Temporal lobe (tissue), 1 donor: ENCODE results near the gene ZBTB7A. TPM values are rescaled to one million over a fixed set of nuclear protein-coding genes. Genes with fewer than 3 reads are reported as not detected.

ENCODE experiments used
- total RNA-seq: library from RNA; depleted of rRNA; stranded (reverse); fragments of >200 nt; gene quantifications from one replicate; pipeline ENCODE4 v1.2.3, GENCODE V29; 2014

The ZBTB7A gene
- total RNA-seq, 1 donor from 2014 or later = 2.7 TPM

Other genes with a start within 250 kb of the ZBTB7A start
- gene ZFR2, start 197.9 kb downstream of the ZBTB7A start, total RNA-seq = 4.7 TPM
- 85.8 TPM for gene ATCAY, start 186.2 kb downstream of the ZBTB7A start, total RNA-seq
- not detected for gene NMRK2, start 133.8 kb downstream of the ZBTB7A start, total RNA-seq
- 48.7 TPM for gene DAPK3, start 95.8 kb downstream of the ZBTB7A start, total RNA-seq
- gene EEF2, start 81.4 kb downstream of the ZBTB7A start, total RNA-seq = 1,871 TPM
- 12.8 TPM for gene PIAS4, start 59.2 kb downstream of the ZBTB7A start, total RNA-seq
- gene MAP2K2, start 57.2 kb upstream of the ZBTB7A start, total RNA-seq = 64.4 TPM
- not detected for gene CREB3L3, start 86.7 kb upstream of the ZBTB7A start, total RNA-seq
- gene SIRT6, start 115.7 kb upstream of the ZBTB7A start, total RNA-seq = 11.1 TPM
- gene ANKRD24, start 115.8 kb upstream of the ZBTB7A start, total RNA-seq = 8.9 TPM
- 0.25 TPM for gene EBI3, start 162.6 kb upstream of the ZBTB7A start, total RNA-seq
- gene YJU2, start 180.2 kb upstream of the ZBTB7A start, total RNA-seq = 10.3 TPM
- gene SHD, start 212.4 kb upstream of the ZBTB7A start, total RNA-seq = 2.2 TPM
- gene TMIGD2, start 235.5 kb upstream of the ZBTB7A start, total RNA-seq = not detected
- 24.6 TPM for gene FSD1, start 237.7 kb upstream of the ZBTB7A start, total RNA-seq